Measurements from ENCODE around the gene TCEANC. TPM values are rescaled to one million over a fixed set of nuclear protein-coding genes. Genes with fewer than 3 reads are reported as not detected.
"Not testable (repeated sequence)": the region's sequence is repeated elsewhere in the genome, so short reads cannot be mapped to it uniquely, and the experiment has no call there.

Gene TCEANC, protein sequence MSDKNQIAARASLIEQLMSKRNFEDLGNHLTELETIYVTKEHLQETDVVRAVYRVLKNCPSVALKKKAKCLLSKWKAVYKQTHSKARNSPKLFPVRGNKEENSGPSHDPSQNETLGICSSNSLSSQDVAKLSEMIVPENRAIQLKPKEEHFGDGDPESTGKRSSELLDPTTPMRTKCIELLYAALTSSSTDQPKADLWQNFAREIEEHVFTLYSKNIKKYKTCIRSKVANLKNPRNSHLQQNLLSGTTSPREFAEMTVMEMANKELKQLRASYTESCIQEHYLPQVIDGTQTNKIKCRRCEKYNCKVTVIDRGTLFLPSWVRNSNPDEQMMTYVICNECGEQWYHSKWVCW
- 2.9 and 3.5 TPM in 2 replicates for total RNA-seq (2014; rRNA removed; shearing (Covaris generic))
- polyA plus RNA-seq (2014; cell fraction: nucleus; rRNA removed) = 0.66 and 2.2 TPM in 2 replicates

DNA sequence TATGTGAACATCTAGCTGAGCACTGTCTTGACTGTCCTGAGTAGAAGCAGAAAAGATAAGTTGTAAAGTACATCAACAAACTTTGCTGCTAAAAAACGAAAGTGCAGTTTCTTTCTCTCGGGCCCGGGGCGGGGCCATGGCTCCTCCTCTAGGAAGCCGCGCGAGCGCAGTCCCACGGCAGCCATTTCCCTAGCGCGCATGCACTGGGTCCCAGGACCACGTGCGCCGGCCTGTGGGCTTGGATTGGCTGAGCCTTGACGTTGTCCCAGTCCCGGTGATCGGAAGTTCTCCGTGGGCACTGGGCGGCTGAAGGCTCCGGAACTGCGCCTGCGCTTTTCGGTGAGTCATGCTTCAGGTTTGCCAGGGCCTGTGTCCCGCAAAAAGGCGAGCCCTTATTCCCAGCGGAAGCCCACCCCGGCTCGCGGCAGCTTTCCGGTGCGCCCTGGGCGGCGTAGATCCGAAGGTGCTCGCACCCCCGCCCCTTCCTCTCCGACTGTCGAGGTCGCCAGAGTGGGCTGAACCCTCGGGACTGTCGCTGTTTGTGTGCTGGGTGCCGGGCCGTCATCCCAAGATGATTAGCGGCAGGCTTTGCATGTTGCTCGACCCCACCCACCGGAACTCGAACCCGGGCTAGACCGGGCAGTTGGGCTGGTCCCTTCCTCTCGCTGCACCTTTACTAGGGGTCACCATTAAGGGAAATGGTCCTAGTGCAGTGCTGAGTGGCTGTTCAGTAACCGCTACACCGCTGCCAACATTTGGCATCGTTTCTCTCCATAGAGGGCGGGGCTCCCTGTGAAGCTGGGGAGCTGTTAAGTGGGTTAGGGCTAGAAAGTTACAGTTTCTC is at the start of gene TCEANC:
Gene TCEANC, plus strand, starts transcription at position 292 of the 844 bp plus-strand sequence. CDS start 9,368 bp downstream, outside the sequence.
- peak; percentile 96 for DNase-seq (ENCODE audit: extremely low read depth, low read depth)

DNA sequence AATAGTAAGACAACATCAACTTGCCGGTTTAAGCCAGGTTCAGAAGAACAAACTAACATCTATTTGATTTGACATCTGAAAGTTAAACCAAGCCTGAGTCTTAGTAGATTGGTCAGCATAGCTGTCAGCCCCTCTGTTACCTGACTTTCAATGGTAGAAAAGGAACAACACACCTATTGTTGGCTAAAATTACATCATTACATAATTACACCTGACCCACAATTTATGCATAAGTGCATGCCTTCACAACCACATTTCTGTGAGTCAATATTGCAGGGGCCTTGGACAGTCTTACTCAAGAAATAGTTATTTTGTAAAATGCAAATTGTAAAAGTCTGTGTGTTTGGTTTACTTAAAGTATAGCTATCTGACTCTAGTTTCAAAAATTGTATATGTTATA is 47.3 kb upstream of the TCEANC start:
- no peak for DNase-seq (ENCODE audit: extremely low read depth, low read depth)

DNA sequence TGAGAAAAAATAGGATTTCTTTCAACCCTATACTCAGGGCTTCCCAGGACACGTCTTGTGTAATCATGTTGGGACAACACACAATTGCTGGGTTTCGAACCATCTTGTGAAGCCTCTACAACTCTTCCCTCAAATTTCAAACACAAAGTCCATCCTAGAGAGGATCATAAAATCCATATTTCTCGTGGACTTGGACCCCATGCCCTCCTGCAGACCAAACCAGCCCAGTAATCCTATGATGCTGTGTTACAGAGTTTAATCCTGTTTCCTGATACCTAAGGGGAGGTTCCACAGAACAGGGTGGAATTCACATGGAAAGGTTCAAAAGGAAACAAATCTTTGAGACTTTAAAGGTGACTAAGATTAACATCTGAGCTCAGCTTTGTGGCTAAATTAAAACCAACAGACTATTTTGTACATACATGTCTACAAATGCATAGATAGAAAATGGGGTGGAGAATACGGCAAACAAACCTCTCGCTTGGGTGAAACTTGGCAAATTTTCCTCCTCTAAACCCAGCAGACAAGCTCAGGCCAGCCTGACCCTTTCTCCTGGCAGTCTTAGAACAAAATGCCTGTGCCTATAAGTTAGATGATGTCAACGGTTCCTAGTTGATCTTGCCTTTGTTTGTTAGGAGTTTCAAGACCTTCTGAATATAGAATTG is 45.5 kb upstream of the TCEANC start:
- DNase-seq (ENCODE audit: extremely low read depth, low read depth) = no peak

DNA sequence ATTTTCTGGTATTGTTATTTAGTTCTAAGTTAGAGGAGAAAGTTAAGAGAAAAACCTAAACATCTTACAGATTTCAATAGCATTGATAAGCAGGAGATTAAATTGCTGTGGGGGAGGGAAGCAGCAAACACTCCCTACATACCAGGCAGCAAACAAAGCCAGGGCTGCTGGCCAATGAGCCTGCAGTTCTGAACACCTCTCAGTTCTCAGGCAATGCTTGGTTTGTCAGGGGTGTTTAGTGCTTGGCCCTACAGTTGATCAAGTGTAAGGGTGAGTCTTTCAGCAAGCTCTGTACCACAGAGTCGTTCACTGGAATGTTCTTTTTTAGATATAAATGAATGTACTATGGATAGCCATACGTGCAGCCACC is 45.0 kb upstream of the TCEANC start:
- DNase-seq (ENCODE audit: extremely low read depth, low read depth) = no peak

DNA sequence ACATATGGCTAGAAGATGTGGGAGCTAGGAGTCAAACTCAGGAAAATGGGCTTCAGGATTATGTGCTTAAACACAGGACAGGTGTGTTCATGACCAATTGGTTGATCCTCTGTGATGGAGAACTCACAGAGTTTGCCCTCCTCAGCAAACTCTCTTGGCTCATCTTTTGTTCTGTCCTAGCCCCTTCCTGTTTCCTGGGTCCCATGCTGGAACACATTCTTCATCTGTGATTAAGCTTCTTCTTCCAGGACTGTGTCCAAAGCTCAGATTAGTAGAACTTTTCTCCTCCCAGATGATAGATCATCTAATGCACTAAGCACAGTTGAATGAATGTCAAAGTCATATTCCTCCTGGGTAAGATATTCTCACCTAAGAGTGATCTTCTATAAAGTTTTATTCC is 38.8 kb upstream of the TCEANC start:
- DNase-seq (ENCODE audit: extremely low read depth, low read depth) = no peak

DNA sequence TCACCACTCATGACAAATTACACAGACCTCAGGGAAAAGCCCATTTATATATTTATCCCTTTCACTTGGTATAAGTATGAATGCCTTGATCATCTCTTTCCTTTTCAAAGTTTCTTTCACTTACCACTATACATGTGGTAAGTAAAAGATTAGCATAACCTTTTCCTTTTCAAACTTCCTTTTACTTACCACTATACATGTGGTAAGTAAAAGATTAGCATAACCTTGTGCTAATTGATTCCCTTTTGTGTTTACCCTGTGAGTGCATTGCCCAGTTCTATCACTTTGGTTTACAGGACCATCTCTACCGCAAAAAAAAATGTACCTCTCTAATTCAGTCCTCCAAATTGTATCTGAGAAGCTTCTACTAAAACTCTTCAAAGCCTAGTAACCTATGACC is 32.7 kb upstream of the TCEANC start:
- DNase-seq (ENCODE audit: extremely low read depth, low read depth) = no peak

DNA sequence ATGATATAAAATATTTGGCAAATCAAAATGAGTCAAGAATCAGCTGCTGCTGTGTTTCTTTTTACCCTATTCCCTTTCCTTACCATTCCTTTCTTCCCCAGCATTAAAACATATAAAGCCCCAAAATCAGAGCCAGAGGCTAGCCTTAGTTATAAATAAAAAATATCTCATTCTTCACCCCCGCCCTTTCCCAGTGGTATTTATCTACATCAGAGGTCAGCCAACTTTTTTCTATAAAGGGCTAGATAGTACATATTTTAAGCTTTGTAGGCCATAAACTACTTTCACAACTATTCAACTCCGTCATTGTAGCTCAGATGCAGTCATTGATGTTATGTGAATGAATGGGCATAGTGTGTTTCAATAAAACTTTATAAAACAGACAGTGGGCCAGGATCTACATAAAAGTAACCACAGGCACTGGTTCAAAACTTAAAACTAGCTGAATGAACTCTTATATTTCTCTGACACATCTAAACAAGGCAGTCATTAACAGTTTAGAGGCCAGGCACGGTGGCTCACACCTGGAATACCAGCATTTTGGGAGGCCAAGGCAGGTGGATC is 30.5 kb upstream of the TCEANC start:
- no peak for DNase-seq (ENCODE audit: extremely low read depth, low read depth)

DNA sequence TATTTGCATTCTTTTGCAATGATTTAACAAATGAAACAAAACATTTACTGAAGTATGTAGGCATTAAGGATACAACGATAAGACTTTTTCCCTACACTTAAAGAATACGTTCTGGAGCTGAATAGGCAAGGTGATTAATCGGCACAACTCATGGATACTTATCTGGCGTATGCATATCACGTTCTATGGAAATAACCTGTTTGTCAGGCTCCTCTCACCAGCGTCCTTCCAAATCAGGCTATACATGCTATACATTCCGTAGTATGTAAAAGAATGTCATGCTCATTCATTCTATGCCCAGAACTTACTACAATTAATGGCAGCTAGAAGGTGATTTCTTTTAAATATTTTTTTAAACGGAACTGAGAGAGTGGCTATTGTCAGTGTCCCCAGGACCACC is 25.6 kb upstream of the TCEANC start:
- no peak for DNase-seq (ENCODE audit: extremely low read depth, low read depth)

DNA sequence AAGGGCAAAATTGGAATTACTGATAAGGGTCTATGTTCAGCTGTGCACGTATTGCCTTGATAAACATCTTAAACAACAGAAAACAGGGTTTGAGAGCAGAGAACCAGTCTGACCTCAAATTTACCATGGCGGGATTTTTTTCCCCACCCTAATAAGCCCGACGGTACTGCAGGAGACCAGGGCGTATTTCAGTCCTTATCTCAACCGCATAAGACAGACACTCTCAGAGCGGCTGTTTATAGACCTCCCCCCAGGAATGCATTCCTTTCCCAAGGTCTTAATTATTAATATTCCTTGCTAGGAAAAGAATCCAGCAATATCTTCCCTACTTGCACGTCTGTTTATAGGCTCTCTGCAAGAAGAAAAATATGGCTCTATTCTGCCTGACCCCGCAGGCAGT is 15.7 kb upstream of the TCEANC start:
- not testable (repeated sequence) for DNase-seq (ENCODE audit: extremely low read depth, low read depth)

DNA sequence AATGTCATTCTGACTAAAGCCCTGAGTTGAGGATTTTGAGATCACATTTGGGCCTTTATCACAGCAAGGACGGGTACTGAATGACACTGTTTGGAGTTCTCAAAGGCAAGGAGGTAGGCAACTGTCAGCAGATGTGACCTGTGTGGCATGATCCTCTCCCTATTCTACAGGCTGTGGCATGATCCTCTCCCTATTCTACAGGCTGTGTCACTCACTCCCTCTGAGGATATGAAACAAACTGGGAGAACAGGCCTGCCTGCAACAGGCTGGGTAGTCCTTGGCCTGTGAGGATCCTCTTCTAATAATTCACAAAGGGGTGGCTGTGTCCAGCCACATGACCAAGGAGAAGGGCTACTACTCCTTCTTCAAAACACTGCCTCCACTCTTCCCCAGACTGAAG is 14.9 kb upstream of the TCEANC start:
- DNase-seq (ENCODE audit: extremely low read depth, low read depth) = no peak

DNA sequence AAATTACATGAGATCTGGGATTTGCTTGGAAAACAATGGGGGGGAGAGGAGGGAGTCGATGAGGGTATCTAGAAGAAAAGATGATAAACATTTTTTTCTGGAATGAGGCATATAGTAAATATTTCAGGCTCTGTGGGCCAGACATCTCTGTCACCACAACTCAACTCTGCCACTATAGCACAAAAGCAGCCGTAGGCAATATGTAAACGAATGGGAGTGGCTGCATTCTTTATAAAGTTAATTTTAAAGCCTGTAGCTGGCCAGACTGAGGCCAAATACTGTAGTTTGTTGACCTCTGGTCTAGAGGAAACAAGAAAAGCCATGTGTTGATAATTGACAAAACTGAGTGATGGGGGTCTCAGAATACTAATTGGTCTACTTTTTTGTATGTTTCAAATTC is 14.1 kb upstream of the TCEANC start:
- no peak for DNase-seq (ENCODE audit: extremely low read depth, low read depth)

DNA sequence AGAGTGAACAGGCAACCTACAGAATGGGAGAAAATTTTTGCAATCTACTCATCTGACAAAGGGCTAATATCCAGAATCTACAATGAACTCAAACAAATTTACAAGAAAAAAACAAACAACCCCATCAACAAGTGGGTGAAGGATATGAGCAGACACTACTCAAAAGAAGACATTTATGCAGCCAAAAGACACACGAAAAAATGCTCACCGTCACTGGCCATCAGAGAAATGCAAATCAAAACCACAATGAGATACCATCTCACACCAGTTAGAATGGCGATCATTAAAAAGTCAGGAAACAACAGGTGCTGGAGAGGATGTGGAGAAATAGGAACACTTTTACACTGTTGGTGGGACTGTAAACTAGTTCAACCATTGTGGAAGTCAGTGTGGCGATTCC is 11.3 kb upstream of the TCEANC start:
- not testable (repeated sequence) for DNase-seq (ENCODE audit: extremely low read depth, low read depth)

DNA sequence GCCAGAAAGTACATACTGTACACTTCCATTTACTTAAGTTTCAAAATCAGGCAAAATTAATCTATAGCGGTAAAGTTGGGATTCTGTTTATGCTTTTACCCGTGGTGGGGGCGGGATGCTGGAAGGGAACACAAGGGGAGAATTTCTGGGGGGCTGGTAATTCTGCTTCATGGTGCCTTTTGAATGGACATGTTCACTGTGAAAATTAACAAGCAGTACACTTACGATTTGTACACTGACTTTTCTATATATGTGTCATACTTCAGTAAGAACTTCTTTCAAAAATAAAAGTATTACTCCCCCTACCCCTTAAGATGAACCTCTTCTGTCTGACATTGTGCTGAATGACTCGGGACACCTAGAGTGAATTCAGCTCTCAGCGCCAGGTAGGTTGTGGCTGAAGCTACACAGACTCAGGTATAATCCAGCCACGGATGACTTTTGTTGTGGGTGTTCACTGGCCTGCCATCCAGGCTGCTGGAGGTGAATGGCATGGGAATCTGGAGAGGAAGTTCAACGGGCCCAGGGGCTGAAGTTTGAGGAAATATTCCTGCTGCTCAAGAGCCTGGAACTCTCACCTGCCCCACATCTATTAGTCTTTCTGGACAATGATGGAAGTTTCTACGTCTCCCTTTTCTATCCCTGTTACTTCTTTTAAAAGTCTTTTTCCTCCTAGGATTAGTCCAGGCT is 7.3 kb upstream of the TCEANC start:
- no peak for DNase-seq (ENCODE audit: extremely low read depth, low read depth)

DNA sequence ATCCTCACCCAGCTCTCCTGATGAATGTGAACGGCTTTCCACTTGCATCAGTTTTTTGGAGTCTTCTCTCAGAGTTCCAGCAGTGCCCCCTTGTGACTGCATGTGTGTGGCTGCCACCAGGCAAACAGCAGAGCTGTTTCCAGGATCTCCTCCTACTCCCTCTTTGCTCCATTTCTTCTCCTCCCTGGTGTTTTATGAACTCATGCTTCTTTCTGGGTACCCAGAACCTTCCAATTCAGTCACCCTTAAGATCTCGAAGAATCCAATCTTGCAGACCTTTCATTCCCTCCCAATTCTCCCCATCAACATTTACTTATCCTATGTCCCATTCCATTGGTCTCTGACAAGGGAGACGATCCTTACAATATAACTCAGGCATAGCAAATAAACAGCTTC is 6.8 kb upstream of the TCEANC start:
- DNase-seq (ENCODE audit: extremely low read depth, low read depth) = peak; percentile 69

DNA sequence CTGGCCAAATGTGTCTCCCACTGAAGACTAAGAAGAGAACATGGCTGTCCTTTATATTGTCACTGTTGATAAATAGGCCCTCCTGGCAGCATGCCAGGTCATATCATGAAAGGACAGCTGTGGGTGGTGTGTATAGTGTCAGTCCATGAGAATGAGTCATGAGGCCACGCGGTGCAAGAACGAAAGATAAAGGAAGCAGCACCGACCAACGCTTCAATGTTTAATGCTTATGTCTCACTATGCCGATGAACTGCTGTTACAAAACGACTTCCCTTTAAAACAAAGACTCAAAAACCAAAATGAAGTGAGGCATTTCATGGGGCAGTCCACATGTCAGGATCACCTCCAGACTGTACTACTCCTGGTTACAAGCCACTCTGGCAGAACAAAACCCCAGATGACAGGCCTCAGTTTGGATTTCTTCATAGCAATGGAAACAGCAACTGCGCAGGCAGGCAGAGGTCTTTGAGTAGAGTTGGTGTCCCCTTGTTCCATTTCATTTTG is 5.2 kb upstream of the TCEANC start:
- DNase-seq (ENCODE audit: extremely low read depth, low read depth) = peak; percentile 36

DNA sequence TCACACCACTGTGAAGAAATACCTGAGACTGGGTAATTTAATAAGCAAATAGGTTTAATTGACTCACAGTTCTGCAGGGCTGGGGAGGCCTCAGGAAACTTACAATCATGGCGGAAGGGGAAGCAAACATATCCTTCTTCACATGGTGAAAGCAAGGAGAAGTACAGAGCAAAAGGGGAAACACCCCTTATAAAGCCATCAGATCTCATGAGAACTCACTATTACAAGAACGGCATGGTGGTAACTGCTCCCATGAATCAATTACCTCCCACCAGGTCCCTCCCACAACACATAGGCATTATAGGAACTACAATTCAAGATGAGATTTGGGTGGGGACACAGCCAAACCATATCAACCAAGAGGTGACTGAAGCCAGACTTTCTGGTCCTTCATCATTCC is 4.6 kb upstream of the TCEANC start:
- not testable (repeated sequence) for DNase-seq (ENCODE audit: extremely low read depth, low read depth)

DNA sequence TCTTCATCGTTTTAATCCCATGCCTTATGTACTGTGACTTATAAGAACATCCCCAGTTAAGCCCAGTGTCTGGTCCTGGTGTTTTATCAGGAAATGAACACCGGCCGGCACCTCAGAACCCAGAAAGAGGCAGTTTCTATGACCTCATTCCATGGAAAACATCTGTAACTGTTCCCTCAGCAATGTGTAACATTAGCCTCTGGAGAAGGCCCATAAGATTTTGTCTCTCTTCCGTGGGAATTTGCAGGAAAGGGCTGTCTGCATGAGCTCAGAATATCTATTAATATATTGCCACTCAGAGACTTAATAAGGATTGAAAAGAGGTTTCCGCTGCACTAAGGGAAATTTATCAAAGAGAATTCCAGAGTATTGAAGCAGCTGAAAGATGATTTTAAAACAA is 3.1 kb upstream of the TCEANC start:
- DNase-seq (ENCODE audit: extremely low read depth, low read depth) = no peak

DNA sequence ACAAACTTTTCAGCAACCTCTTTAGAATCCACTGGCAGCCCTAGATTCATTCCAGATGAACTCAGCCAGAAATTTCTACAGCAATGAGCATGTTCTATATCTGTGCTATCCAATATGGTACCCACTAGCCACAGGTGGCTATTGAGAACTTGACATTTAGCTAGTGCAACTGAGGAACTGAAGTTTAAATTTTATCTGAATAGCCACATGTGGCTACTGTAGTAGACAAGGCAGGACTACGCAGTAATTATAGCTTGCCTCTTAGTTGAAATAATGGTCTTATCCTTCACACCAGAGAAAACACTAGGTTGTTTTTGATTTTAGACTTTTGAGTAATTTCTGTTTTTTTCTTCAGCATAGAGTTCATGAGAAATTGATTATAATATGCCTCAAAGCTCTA is 2.6 kb upstream of the TCEANC start:
- no peak for DNase-seq (ENCODE audit: extremely low read depth, low read depth)

DNA sequence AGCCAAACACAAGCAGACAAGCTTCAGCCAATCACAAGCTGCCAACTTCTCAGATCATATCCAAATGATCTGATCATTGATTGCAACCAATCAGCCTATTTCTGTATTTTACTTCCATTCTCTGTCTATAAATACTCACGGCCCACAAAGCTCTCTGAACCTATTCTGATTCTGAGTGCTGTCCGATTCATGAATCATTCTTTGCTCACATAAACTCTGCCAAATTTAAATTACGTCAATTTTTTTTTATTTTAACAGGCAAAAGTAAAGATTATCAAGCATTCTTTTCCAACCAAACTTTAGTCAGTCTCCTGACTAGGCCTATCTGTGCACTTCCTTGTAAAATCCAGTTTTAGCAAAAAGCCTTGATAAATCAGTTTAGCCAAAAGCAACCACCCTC is 1.8 kb upstream of the TCEANC start:
- no peak for DNase-seq (ENCODE audit: extremely low read depth, low read depth)

DNA sequence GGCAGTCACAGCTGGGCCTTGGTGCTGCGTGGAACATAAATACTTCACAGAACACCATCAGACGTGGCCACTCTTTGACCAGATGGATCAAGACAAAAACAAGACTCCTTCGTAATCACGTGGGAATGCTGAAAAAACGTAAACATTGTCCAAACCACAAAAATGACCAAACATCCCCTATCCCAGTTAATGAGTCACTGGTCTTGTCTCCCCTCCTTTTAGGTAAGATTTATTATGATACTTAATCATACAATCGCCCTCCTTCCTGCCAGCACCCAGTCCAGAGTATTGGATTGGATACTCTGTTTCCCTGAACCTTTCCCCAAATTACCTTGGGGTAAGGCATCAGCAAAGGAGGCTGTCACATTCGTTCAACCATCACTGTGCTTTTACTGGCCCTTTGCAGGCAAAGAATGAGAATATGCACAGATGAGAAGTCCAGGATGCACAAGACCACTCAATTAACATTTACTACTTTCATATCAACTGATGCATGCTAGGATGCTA is 601 bp upstream of the TCEANC start:
- no peak for DNase-seq (ENCODE audit: extremely low read depth, low read depth)

Data from NCI-H460 (cell line).